GM19395 (cell line): ENCODE results near the gene ZNRF3.
"Not testable (repeated sequence)": the region's sequence is repeated elsewhere in the genome, so short reads cannot be mapped to it uniquely, and the experiment has no call there.

ENCODE experiments used
- ATAC-seq: cut with Tn5 transposase; IDR thresholded peaks from one replicate; pipeline ENCODE4 v1.9.1; 2021; ENCODE audit warnings: mild to moderate bottlenecking, moderate library complexity; ENCODE audit not compliant: unreplicated experiment

ZNRF3 gene

GRCh38 chr22:28883917-28884746, 760 bp downstream of the ZNRF3 start:
- no peak for ATAC-seq

- ATAC-seq, result no peak
These were observed 1.5 kb downstream of the ZNRF3 start for GRCh38 chr22:28884747-28885350.

GRCh38 chr22:28885939-28886338, 2.6 kb downstream of the ZNRF3 start:
- no peak for ATAC-seq

- not testable (repeated sequence) for ATAC-seq
These were observed 3.3 kb downstream of the ZNRF3 start for GRCh38 chr22:28886679-28887078.

- no peak for ATAC-seq
These were observed 4.5 kb downstream of the ZNRF3 start for GRCh38 chr22:28887725-28888459.

- ATAC-seq, result no peak
These were observed 6.2 kb downstream of the ZNRF3 start for GRCh38 chr22:28889478-28890024.

- ATAC-seq, result no peak
These were observed 7.9 kb downstream of the ZNRF3 start for GRCh38 chr22:28891156-28891733.

GRCh38 chr22:28892175-28892731, 8.9 kb downstream of the ZNRF3 start:
- no peak for ATAC-seq

- no peak for ATAC-seq
These were observed 10.4 kb downstream of the ZNRF3 start for GRCh38 chr22:28893810-28894209.

- no peak for ATAC-seq
These were observed 11.0 kb downstream of the ZNRF3 start for GRCh38 chr22:28894334-28894733.

- ATAC-seq, result no peak
These were observed 11.4 kb downstream of the ZNRF3 start for GRCh38 chr22:28894807-28895206.

- no peak for ATAC-seq
These were observed 13.2 kb downstream of the ZNRF3 start for GRCh38 chr22:28896611-28897010.

GRCh38 chr22:28898233-28898629, 14.9 kb downstream of the ZNRF3 start:
- ATAC-seq, result no peak

- ATAC-seq, result no peak
These were observed 16.0 kb downstream of the ZNRF3 start for GRCh38 chr22:28899199-28899853.

GRCh38 chr22:28900379-28900925, 17.1 kb downstream of the ZNRF3 start:
- ATAC-seq, result no peak

GRCh38 chr22:28902490-28902889, 19.1 kb downstream of the ZNRF3 start:
- no peak for ATAC-seq

GRCh38 chr22:28903080-28903479, 19.7 kb downstream of the ZNRF3 start:
- no peak for ATAC-seq

GRCh38 chr22:28903729-28904128, 20.4 kb downstream of the ZNRF3 start:
- no peak for ATAC-seq

GRCh38 chr22:28904211-28904896, 21.0 kb downstream of the ZNRF3 start:
- no peak for ATAC-seq
